Colon (tissue), 2 donors: Measurements from ENCODE around the gene CTNNBL1.
"Not testable (repeated sequence)": the region's sequence is repeated elsewhere in the genome, so short reads cannot be mapped to it uniquely, and the experiment has no call there.

Source experiments
- FAIRE-seq: peaks from 2 replicates; lab custom pipeline; 2012; peaks lifted over from hg19 to GRCh38; lab: Jason Lieb, UNC
- donor health status: control.
- donor health status: control.

CTNNBL1 gene

GRCh38 chr20:37677969-37678861, 15.6 kb upstream of the CTNNBL1 start:
- no peak for FAIRE-seq

DNA sequence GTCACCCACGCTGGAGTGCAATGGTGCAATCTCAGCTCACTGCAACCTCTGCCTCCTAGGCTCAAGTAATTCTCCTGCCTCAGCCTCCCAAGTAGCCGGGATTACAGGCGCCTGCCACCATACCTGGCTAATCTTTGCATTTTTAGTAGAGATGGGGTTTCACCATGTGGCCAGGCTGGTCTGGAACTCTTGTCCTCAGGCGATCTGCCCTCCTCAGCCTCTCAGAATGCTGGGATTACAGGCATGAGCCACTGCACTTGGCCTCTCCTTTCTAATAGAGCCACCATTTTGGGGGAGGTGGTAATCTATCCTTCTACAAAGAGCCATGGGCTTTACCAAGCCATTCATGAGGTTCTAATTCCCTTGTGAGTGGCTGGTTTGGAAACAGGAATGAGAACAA, 14.1 kb upstream of the CTNNBL1 start:
- FAIRE-seq = not testable (repeated sequence)

- FAIRE-seq = no peak
These were observed 13.4 kb upstream of the CTNNBL1 start for GRCh38 chr20:37680420-37680819.

DNA sequence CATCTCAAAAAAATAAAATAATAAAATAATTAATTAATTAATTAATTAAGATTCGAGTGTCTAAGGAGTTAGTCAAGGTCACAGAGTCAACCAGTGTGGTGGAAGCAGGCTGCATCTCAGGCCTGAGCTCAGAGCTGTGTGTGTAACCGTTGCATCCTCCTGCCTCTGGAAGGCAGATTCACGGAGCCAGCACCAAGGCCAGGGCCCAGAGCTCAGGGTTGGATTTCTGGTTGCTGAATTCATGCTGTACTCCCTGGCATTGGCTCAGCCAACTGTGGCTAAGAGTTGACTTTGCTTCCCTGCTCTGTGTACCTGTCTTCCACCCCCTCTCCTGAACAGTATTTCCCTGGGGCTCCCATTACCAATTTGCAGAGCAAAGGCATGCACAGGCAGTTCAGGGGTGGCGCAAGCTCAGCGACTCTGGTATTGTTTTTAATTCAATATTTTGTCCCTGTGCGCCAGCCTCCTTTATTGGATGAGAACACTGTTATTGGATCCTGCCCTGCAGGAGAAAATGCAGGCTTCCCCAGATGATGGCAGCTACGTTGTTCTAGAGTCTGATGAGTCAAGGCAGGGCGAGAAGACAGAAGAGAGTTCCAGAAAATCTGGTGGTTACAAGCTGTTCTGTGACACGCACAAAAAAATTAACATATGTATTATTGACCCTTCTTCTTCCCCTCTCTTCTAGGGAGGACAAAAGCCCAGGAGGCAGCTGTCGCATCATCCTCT, 12.3 kb upstream of the CTNNBL1 start:
- no peak for FAIRE-seq

GRCh38 chr20:37683146-37683545, 10.7 kb upstream of the CTNNBL1 start:
- FAIRE-seq = not testable (repeated sequence)

- no peak for FAIRE-seq
These were observed 6.9 kb upstream of the CTNNBL1 start for GRCh38 chr20:37686762-37687477.

DNA sequence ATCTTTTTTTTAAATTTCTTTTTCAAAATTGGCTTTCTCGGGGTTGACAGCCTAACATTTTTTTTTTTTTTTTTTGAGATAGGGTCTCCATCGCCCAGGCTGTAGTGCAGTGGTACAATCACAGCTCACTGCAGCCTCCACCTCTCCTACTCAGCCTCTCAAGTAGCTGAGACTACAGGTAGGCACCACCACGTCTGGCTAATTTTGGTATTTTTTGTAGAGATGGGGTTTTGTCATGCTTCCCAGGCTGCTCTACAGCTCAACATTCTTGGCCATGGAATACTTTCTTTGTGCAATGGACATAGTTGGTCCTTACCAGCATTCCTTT, 6.4 kb upstream of the CTNNBL1 start:
- no peak for FAIRE-seq

DNA sequence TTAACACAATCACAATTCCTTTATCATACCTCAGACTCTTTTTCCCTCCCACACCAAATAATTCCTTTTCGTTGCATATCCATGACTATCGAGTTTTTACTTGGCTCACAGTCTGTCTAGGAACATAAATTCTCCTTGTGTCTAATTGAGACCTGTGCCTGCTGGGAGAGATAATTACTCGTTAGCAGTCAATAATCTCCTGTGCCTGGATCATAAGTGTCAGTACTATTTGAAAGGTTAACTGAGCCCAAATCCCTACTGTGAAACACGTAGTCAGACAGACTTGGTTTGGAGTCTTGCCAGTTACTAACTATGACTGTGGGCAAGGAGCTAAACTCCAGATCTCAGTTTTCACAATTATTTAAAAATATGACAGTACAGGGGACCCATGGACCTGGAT, 5.7 kb upstream of the CTNNBL1 start:
- no peak for FAIRE-seq

- FAIRE-seq = no peak
These were observed 3.0 kb upstream of the CTNNBL1 start for GRCh38 chr20:37690626-37691369.

DNA sequence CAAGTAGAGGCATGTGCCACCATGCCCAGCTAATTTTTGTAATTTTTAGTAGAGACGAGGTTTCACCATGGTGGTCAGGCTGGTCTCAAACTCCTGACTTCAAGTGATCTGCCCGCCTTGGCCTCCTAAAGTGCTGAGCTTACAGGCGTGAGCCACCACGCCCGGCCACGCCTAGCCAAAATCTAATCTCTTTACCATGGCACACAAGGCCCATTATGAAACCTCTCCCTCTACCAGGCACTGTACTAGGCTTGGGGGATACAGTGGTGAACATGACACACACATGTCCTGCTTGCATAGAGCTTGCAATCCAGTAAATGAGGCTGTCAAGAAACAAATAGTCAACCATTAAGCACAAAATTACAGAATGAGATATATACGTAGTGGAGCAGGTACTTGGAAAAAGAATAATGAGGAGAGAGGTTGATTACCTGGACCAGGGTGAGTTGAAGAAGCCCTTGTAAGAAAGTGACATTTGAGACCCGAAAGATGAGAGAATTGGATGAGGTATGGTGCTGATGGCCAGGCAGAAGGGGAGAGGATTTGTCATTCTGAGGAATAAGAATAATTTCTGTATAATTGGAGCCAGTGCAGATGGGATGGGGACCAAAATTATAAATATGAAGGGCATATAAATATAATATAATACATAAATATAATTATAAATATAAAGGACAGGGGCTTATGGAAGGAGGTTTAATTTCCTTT, 1.2 kb upstream of the CTNNBL1 start:
- FAIRE-seq = no peak

- FAIRE-seq = no peak
These were observed 592 bp upstream of the CTNNBL1 start for GRCh38 chr20:37693242-37693634.

DNA sequence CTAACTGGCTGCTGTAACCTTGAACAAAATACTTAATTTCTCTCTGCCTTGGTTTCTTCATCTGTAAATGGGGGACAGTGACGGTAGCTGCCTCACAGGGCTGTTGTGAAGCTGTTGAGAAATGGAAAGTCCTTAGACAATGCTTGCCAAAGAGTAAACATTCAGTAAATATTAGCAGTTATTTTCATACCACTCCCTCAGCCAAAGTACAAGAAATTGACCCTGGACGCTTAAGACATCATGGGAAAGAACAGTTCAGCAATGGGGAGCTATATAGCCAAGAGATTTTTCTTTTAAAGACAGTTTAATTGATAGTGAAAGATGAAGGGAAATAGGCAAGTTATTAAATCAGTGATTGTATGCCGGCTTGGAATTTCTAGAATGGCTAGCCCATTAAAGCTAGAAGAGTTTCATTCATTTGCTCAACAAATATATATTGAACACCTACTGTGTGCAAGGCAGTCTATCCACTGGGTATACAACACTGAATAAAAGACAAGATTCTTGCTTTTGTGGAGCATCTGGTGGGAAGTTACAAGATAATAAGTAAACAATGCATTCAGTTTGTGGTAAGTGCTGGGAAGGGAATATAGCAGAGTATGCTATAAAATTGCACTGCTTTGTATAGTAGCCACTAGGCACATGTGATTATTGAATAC, 2.0 kb downstream of the CTNNBL1 start:
- FAIRE-seq = no peak

DNA sequence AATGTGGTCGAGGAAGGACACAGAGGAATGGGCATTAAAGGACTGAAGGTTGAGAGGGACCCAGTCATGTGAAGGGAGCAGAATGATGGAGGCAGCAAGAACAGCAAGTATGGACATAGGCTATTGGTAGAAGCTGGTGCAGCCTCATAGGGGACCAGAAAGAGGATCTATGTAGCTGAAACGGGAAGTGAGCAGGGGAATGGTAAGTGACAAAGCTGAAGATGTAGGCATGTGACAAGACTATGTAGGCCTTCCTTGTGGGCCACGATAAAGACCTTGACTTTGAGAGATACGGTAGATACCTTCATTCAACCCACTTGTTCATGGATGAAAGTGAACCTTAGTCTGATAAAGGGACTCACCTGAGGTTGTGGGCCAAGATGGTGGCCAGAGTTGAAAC, 3.5 kb downstream of the CTNNBL1 start:
- FAIRE-seq = no peak

GRCh38 chr20:37699202-37699601, 5.4 kb downstream of the CTNNBL1 start:
- FAIRE-seq = no peak

- no peak for FAIRE-seq
These were observed 6.5 kb downstream of the CTNNBL1 start for GRCh38 chr20:37700301-37700700.

- FAIRE-seq = not testable (repeated sequence)
These were observed 7.8 kb downstream of the CTNNBL1 start for GRCh38 chr20:37701676-37702075.

DNA sequence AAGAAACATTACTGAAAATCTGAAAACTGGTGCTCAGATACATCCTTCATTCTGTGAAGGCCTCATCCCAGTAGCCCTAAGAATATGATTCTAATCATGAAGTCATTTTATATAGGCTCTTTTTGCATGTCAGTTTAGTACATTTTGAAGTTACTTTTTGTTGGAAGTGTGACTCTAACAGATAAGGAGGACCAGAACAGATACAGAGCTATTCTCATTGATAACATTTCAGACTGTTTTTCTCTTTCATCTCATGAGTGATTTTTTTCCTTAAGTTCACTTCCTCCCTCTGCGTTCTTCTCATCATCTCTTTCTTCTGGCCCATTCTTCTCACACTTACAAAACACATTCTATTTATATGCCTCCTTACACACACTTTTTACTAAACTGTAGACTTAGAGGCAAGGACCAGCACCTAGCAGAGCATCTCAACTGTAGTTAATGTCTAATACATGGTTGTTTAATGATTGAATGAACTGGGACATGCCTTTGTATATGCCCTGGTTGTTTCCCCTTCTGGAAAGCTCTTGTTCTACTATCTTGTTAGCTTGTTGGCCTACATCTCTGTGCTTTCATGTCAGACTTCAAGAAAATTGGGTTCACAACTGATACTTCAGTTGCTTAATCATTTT, 8.7 kb downstream of the CTNNBL1 start:
- no peak for FAIRE-seq

DNA sequence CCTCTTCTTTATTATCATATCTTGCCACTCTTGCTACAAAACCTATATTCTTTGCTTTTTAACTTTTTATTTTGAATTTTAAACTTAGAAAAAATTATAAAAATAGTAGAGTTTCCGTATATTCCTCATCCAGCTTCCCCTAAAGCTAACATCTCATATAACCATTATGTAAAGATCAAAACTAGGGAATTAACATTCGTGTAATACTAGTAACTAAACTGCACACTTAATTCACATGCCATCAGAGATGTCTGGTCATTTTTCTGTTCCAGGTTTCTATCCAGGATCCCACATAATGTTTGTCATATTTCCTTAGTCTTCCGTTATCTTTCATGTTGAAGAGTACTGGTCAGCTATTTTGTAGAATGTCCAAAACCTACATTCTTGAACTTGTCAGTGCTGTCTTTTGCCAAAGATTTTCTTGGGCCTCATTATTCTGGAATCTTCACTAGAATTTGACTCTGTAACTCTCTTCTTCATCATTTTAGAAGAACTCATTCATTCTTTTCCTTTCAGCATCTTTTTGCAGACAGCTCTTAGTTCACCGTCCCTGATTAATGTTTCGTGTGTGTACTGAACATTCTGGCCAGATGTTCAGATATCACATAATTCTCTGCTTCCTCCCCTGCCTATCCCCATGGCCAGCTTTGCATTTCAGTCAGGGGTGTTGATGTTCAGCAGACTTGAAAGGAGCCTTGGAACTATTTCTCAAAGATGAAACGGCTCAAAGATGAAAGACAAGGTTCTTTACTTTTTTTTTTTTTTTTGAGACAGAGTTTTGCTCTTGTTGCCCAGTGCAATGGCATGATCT, 9.4 kb downstream of the CTNNBL1 start:
- FAIRE-seq = no peak

DNA sequence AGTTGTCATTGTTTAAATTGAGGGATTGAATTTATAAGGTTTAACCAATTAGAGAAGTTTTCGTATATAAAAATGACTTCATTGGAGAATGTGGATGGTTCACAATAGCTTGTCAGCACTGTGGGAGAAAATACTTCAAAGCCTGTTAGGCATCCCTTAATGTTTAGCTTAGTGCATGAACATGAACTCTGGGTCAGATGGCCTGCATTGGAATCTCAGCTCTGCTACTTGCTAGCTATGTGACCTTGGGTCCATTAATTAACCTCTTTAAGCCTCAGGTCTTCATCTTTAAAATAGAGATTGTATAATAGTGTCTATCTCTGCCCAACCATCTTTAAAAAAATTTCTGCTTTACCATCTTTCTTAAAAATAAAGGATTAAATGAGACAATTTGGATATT, 11.1 kb downstream of the CTNNBL1 start:
- no peak for FAIRE-seq

- no peak for FAIRE-seq
These were observed 12.5 kb downstream of the CTNNBL1 start for GRCh38 chr20:37706298-37706697.
